Stimulated activated CD4-positive, alpha-beta T cell treated with anti-CD3 and anti-CD28 coated beads, TNF-alpha, amount 100 ng/mL, for 48 hours (primary cell): ENCODE data around the gene DLK1.

Experiments used
- DNase-seq, 3 donors: peaks; one replicate each; pipeline ENCODE4 v3.0.0-alpha.2; 2020; ENCODE audit warnings: low read depth in 3 of 3

DLK1 gene

DNA sequence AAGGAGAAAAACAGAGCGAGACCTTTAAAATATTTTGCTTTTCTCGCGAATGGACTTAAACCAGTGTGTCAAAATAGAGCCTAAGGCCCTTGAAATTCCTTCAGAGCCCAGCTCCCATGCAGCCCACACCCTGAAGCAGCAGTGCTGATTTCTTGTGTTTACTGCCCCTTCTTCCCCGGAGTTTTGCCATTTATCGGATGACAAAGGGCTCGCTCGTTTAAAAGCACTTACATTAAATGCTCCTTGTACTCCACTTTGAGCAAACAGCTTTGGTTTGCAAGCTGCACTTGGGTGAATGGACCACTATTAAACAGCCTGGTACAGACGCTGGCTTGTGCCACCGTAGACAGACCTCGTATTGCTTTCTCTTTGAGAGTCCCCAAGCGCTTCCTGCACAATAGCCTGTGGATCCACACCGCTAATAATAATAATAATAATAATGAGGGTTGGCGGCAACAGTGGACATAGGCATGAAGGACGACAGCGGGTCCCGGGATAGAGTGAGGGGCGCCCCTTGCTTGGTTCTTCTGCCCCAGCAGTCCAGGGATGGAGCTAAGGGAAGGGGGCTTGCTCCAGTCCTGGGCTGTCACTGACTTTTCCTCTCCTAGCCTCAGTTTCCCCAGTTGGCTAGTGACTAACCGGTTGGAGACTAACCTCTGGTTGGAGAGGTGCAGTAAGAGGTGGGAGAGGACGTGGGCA, 6.6 kb downstream of the DLK1 start:
- no peak for DNase-seq

DNA sequence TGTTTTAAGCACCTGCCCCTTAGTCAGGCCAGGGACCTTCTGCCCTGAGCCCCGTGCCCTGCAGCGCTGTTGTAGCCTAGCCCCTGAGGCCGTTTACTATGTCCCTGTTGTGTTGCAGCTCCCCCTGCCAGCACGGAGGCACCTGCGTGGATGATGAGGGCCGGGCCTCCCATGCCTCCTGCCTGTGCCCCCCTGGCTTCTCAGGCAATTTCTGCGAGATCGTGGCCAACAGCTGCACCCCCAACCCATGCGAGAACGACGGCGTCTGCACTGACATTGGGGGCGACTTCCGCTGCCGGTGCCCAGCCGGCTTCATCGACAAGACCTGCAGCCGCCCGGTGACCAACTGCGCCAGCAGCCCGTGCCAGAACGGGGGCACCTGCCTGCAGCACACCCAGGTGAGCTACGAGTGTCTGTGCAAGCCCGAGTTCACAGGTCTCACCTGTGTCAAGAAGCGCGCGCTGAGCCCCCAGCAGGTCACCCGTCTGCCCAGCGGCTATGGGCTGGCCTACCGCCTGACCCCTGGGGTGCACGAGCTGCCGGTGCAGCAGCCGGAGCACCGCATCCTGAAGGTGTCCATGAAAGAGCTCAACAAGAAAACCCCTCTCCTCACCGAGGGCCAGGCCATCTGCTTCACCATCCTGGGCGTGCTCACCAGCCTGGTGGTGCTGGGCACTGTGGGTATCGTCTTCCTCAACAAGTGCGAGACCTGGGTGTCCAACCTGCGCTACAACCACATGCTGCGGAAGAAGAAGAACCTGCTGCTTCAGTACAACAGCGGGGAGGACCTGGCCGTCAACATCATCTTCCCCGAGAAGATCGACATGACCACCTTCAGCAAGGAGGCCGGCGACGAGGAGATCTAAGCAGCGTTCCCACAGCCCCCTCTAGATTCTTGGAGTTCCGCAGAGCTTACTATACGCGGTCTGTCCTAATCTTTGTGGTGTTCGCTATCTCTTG, 7.6 kb downstream of the DLK1 start:
- no peak for DNase-seq

DNA sequence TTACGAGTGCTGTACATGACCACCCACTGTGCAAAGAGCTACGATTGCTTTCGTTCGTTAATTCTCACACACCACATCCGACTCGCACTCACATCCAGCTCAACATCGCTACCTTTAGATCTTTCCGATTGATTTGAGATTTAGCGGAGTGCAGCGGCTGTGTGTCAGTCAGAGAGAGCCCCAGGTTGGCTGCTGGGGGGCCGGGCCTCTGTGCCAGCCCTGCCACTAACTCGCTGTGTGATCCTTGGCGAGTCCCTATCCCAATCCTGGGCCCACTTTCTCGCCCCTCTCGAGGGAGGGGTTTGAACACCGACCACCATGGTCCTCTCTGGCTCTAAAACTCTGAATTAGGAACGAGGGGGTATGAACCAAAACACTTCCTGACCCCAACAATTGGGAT, 8.6 kb downstream of the DLK1 start:
- DNase-seq = no peak

DNA sequence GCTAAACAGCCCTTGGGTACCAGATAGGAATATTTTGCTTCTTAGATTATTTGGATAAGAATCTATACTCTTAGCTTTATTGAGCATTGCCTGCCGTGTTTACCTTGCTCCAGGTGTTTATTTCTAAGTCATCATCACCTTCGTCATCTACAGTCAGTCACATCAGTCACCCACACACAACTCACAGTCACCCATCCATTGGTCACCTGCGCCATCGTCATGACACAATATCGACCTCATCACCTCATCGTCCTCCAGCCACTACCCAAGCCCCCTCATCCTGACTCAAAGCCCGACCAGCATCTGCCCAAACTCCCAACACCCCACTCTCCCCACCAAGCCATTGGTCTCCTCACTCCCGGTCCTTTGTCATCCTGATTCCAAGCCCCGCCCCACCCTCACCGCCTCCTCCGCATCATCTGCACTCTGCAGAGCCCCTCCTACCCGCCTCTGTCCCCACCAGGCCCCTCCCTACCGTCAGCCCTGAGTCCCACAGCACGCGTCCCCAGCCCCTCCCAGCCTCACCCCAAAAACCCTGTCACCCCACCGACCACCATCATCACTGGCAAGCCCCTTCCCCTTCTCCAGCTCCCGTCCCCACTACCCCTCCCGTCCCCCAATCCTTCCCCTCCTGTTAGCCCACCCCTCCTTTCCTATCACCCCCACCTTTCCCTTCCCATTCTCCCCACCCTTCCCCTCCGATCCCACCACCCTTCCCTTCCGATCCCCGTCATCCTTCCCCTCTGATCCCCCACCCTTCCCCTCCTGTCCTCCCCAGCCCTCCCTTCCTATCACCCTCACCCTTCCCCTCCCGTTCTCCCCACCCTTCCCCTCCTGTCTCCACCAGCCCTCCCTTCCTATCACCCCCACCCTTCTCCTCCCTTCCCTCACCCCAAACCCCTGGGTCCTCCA, 9.8 kb downstream of the DLK1 start:
- no peak for DNase-seq

DNA sequence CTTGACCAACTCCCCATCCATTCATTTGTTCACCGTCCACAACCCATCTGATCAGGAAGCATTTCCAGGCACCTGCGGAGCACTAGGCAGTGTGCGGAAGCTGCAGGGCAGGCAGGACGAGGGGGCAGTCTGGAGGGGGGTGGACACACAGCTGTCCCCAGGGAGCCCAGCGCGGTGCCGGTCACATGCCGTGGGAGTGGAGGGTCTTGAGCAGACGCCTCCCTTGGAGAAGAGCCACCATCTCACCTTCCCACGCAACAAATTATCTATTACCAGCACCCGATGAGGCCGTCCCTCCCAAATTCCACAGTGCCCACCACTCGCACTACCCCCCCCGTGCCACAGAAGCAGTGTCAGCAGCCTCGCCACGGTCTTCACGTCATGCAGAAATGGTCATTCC, 10.8 kb downstream of the DLK1 start:
- no peak for DNase-seq

DNA sequence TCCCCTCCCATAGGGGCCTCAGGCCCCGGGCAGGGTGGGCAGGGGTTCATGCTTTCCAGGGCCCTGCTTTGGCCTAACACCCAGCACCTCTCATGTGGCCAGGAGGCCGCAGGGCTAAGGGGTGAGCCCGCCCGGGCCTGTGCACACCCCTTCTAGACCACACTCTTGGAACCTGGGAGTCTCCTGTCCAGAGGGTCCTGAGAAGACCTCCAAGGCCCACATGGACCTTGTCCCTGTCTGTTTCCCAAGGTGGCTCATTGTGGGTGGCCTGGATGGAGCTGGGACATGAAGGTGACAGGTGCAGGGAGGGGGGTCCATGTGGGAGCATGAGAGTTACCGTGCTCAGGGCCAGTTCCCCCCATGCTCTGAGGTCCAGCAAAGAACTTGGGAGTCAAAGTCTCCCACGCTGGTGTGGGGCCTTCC, 11.6 kb downstream of the DLK1 start:
- no peak for DNase-seq

DNA sequence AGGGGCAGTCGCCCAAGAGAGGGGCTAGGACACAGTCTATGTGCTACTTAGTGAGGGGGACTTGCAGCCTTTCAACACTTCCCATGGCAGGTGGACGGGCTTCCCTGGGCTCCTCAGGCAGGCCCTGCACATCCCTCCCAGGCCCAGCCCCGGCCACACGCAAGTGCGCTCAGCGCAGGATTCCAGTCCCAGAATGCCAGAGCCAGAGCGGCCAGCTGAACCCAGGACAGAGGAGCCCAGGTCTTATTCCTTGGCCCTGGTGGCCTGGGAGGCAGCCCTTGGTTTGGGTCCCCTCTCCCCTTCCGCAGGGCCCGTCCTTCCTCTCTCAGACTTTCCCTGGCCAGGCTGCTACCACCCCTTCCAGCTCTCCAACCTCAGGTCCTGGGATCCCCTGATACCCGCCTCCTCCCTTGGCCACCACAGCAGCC, 12.0 kb downstream of the DLK1 start:
- no peak for DNase-seq

DNA sequence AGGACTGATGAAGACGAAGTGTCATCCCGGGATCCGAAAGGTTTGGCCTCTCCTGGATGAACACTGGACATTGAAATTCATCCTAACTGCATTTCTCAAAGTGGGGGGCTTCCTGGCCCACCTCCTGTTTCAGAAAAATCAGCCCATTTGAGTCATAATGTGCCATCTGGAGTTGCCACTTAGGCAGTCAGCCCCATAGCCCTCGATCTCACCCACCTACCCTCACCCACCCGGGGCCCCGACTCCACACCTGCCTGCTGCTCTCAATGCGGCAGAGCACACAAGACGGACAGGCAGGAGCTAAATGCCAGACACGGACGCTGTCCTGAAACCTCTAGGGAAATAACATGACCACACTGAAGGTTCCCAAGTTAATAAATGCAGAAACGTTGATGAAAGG, 12.6 kb downstream of the DLK1 start:
- DNase-seq = no peak

DNA sequence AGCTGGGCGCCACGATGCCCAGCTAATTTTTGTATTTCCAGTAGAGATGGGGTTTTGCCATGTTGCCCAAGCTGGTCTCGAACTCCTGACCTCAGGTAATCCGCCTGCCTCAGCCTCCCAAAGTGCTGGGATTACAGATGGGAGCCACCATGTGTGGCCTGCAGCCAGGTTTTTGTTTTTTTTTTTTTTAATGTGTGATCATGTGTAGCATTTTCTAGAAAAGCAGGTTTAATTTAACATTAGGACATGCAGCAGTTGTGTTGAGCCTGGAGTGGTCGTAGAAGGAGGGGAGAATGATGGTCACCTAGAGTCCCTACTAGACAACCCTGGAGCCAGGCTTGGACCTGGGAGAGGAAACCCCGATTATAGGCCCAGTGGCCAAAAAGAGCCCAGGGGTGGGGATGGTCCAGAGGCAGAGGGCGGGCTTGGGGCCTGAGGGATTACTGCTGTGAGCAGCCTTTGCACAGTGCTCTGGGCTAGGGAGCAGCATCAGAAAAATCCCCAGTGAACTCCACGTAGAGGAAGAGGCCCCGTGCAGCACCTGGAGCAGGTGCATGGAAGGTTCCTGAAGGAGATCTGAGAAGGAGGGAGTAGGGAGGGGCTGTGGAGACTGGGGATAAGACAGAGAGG, 13.6 kb downstream of the DLK1 start:
- DNase-seq = no peak

DNA sequence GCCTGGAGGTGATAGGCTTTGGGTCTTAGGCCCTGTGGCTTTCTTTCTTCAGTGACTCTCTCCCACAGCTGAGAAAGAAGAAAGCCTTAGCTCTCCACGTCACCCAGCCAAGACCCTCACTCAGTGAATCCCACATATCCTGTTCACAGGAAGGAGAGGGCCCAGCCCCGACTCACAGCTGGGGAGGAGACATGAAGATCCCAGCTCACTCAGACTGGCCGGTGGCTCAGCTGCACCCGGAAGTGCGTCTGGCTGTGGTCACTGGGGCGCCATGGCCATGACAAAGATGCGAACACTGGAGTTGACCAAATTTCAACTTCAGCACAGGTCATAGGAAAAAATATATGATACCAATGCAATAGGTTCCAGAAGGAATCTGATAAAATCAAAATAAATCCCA, 14.2 kb downstream of the DLK1 start:
- DNase-seq = no peak

DNA sequence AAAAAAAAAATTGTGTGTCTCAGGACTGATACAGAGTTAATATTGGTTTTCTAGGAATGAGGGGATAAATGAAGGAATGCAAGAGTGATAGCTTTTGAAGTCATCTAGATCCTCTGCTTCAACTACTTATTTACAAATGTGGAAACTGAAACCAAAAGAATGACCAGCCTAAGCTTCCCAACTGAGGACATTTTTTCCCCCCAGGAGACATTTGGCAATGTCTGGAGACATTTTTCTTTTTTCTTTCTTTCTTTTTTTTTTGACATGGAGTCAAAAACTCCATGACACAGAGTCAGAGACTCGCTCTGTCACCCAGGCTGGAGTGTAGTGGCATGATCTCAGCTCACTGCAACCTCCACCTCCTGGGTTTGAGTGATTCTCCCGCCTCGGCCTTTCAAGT, 15.3 kb downstream of the DLK1 start:
- no peak for DNase-seq

DNA sequence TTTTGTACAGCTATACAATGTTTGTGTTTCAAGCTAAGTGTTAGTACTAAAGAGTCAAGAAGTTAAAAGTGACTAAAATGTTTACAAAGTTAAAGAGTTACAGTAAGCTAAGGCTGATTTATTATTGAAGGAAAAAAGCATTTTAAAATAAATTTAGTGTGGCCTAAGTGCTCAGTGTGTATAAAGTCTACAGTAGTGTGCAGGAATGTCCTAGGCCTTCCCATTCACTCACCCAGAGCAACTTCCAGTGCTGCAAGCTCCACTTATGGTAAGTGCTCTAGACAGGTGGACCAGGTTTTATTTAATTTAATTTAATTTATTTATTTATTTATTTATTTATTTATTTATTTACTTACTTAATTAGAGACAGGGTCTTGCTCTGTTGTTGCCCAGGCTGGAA, 19.6 kb downstream of the DLK1 start:
- no peak for DNase-seq

DNA sequence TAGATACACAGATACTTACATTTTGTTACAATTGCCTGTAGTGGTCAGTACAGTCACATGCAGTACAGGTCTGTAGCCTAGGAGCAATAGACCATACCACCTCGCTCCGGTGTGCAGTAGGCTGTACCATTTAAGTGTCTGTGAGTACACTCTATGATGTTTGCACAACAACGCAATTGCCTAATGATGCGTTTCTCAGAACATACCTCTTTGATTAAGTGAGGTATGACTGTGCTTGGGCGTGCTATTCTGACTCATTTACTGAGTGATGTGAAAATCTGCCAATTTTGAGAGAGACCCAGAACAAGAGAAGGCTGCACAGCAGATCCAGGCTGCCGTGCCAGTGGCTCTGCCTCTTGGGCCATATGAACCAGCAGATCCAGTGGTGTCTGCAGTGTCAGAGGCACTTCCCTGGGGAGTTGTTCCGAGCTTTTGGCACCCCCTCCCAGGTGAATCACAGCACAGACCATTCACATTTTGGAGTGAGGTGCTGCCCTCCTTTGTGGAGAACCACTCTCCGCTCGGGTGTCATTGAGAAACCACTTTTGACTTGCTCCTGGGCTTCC, 20.4 kb downstream of the DLK1 start:
- DNase-seq = no peak

DNA sequence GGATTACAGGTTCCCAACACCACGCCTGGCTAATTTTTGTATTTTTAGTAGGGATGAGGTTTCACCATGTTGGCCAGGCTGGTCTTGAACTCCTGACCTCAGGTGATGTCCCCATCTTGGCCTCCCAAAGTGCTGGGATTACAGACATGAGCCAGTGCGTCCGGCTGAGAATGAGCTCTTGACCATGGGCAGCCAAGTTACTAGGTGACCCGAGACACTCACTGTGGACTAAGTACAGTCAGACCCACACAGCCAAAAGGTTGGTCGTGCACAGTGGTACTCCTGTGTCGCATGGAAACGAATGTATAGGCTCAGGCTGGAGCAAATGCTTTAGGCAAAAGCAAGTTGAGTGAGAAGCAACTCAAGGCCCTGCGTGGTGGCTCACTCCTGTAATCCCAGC, 21.0 kb downstream of the DLK1 start:
- DNase-seq = no peak

DNA sequence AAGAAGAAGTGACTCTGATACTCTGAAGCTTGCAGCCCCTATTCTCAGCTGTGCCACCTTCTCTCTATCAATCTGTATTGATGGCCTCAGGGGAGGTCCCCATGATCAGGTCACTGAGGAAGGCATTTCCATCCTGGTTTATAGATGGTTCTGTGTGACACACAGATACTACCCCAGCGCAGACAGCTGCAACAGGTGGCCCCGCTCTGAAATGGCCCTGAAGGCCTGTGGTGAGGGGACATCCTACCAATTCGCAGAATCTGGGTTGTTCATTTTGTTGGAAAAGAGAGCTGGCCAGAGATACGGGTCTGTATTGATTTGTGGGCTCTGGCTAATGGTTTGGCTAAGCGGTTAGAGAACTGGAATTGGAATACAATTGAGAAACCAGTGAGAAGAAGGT, 21.7 kb downstream of the DLK1 start:
- no peak for DNase-seq

DNA sequence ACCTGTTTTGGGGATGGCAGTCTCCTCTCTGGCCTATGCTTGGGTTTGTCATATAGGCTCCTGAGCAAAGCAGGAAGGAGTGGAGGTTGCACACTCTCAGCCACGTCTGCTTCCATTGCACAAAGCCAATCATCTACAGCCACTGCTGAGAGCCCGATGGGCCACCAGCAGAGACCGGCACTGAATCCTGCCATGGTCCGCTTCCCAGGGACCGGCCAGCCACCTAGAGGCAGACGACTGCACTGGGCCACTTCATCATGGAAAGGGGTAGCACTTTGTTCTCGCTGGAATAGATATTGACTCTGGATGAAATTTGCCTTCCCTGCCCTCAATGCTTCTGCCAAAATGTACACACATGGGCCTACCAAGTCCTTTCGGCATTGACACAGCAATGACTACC, 22.3 kb downstream of the DLK1 start:
- no peak for DNase-seq

DNA sequence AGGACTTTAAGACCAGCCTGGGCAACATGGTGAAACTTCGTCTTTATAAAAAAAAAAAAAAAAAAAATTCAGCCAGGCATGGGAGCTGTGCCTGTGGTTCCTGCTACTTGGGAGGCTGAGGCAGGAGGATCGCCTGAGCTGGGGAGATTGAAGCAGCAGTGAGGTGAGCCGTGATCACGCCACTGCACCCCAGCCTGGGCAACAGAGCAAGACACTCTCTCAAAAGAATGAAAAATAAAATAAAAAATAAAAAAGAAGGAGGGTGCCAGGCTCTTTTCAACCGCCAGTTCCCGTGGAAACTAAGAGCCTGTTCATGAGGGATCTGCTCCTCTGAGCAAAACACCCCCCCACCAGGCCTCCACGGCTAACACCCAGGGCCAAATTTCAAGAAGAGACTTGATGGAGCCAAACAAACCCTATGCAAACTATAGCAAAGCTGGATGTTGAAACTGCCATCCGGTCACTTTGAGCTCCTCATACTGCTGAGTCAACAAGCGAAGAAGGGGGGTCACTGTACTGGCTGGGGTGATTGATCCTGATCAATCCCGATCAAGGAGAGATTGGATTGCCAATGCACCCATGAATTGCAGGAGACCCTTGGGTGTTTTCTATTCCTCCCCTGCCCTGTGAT, 23.4 kb downstream of the DLK1 start:
- no peak for DNase-seq

DNA sequence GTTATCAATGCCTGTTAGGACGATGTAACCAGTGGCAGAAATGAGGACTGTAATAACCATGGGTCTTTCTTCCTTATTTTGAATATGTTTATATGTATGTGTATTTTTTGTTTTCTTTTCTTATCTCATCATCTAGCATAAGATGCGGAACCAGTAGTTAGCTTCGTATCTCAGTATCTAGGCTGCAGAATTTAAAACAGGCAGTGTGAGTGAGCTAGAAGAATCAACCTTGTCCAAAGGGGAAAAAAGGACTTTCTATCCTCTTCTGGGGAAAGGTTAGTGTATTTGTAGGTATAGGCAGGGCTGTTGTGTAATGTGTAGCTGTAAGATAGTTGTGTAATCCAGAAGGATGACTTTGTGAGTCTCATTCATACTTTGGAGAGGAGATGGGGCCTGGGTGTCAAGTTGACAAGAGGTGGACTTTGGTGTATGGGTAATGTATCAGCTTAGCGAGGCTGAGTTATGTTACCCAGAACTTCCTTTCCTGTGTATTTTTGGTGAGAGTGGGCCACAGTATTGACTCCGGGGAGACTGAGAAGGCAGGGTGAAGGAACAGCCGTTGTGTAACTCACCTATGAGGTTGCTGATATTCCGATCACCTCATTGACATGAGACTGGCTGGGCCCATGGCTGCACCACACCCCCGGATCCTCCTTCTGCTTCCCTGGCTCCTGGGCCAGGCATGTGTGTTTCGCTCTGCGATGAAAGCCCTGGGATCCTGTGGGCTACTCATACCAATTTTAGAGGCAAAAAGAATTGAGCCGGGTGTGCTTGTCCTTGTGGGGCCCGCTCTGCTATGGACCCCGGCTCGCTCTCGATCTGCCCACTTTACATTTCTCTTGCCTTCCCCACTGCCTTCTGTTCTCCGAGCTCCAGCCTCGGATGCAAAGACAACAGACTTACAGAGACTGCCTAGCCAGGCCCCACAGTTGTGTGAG, 24.3 kb downstream of the DLK1 start:
- DNase-seq = no peak

DNA sequence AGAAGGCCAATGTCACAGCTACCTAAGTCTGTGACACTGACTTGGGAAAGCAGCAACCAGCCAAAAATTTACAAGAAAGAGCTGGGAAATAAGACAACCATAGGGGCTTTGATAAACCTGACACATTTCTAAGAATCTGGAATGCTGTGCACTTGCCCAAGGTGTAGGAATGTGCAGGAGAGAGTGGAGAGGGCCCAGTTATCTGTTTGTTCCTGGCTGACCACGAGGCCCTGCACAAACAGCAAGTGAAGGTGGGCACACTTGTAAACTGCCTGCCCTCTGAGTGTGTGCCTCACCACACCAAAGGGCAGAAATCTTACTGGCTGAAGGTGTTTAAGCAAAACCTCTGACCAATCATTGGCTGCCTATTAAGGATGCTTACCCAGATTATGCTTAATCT, 27.3 kb downstream of the DLK1 start:
- no peak for DNase-seq

DNA sequence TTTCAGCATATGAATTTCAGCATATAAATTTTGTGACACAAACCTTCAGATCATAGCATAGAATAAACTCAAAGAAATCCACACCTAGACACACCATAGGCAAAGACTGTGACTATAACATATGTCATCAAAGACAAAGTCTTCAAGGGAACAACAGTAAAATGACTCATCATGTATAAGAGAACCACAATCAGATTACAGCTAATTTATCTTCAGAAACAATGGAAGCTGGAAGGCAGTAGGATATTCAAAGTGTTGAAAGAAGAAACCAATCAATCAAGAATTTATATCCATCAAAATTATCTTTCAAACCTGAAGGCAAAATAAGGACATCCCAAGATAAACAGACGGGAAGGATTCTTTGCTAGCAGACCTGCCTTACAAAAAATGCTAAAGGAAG, 29.0 kb downstream of the DLK1 start:
- DNase-seq = no peak
